Measurements from ENCODE around the gene TAS2R40. TPM values are rescaled to one million over a fixed set of nuclear protein-coding genes. Genes with fewer than 3 reads are reported as not detected.

TAS2R40 gene
- total and polyA plus RNA-seq, 11 donors: not detected

DNA sequence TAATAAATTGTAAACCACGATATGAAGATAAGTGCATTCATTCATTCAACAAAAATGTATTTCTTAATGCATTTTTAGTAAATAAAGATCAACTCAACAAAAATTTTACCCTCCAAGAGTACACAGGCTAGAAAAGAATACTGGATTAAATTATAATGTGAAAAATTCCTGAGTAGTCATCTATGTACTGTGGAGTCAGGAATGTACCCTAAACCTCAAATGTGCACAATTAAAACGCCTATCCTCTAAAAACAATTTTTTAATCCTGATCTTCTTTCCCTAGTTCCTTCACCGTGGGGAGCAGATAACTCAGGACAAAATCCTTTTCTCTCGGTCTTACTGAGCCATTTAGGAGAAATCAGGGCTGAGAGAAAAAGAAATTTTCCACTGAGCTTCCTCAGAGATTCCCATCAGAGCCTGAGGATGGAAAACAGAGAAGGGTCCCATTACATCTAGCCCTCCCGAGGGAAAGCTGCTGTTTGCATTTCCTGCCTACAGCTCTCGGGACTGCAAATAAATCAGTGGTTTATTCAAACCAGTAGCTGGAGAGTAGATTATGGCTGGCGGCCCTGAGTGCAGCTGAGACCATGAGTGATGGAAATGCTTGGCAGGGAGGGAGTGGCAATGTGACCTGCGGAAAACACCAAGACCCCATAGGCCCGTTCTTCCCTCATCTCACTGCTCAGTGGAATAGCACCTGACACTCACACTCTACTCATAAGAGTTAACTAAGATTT is 7.4 kb downstream of the TAS2R40 start:
- Histone ChIP-seq H3K4me1 (peaks cover 0 to 20% (median 0%) of the 10 kb centered on the region in 12 donors), H3K27ac (peak overlapping the region in 7 of 12 donors; percentile 9 to 72 (median 37)), H3K9me3 (peaks cover 0 to 10% (median 0%) of the 10 kb centered on the region in 12 donors), H3K27me3 (no peaks in the 10 kb centered on the region), H3K4me3 (no peak overlapping the region), H3K36me3 (no peaks in the 10 kb centered on the region)
- DNase-seq (peak in 3 of 5 donors; percentile 31 to 35 (median 32)), ATAC-seq (peak in 2 of 4 donors; percentile 16 to 53)
- intact Hi-C loops (cut with DNase I): no loop called here
- no peak for TF ChIP-seq POLR2A (IDR thresholded peaks at IDR 0.05)
- TF ChIP-seq, protein P1, sequence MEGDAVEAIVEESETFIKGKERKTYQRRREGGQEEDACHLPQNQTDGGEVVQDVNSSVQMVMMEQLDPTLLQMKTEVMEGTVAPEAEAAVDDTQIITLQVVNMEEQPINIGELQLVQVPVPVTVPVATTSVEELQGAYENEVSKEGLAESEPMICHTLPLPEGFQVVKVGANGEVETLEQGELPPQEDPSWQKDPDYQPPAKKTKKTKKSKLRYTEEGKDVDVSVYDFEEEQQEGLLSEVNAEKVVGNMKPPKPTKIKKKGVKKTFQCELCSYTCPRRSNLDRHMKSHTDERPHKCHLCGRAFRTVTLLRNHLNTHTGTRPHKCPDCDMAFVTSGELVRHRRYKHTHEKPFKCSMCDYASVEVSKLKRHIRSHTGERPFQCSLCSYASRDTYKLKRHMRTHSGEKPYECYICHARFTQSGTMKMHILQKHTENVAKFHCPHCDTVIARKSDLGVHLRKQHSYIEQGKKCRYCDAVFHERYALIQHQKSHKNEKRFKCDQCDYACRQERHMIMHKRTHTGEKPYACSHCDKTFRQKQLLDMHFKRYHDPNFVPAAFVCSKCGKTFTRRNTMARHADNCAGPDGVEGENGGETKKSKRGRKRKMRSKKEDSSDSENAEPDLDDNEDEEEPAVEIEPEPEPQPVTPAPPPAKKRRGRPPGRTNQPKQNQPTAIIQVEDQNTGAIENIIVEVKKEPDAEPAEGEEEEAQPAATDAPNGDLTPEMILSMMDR (IDR thresholded peaks at IDR 0.05): no peak
- WGBS, 4 donors: 39 to 47% (median 44%) methylated on average over 9 of the region's 9 CpGs

DNA sequence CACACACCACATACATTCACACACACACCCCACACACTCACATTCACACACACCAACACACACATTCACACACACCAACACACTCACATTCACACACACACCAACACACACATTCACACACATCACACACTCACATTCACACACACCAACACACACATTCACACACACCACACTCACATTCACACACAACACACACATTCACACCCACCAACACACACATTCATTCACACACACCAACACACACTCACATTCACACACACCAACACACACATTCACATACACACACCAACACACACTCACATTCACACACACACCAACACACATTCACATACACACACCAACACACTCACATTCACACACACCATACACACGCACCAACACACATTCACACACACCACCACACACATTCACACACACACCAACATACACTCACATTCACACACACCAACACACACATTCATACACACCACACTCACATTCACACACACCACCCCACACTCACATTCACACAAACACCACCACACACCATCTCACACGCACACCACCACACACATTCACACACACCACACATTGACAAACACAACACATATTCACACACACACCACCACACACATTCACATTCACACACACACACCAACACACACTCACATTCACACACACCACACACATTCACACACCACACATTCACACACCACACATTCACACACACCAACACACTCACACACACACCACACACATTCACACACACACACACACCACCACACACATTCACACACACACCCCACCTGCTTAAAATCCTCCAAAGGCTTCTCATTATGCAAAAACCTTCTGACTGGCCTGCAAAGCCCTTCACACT is 9.0 kb downstream of the TAS2R40 start:
- 93 to 97% (median 96%) methylated on average over 2 of the region's 2 CpGs for WGBS, 4 donors
- TF ChIP-seq, protein P1 (IDR thresholded peaks at IDR 0.05): no peak
- no peak for TF ChIP-seq POLR2A (IDR thresholded peaks at IDR 0.05)
- Histone ChIP-seq H3K9me3 (peaks cover 0 to 11% (median 0%) of the 10 kb centered on the region in 12 donors), H3K4me1 (peaks cover 0 to 28% (median 0%) of the 10 kb centered on the region in 12 donors), H3K36me3 (no peaks in the 10 kb centered on the region), H3K27me3 (no peaks in the 10 kb centered on the region), H3K4me3 (no peak overlapping the region), H3K27ac (no peak overlapping the region)
- ATAC-seq: no peak
- no peak for DNase-seq
- intact Hi-C loops (cut with DNase I): no loop called here

DNA sequence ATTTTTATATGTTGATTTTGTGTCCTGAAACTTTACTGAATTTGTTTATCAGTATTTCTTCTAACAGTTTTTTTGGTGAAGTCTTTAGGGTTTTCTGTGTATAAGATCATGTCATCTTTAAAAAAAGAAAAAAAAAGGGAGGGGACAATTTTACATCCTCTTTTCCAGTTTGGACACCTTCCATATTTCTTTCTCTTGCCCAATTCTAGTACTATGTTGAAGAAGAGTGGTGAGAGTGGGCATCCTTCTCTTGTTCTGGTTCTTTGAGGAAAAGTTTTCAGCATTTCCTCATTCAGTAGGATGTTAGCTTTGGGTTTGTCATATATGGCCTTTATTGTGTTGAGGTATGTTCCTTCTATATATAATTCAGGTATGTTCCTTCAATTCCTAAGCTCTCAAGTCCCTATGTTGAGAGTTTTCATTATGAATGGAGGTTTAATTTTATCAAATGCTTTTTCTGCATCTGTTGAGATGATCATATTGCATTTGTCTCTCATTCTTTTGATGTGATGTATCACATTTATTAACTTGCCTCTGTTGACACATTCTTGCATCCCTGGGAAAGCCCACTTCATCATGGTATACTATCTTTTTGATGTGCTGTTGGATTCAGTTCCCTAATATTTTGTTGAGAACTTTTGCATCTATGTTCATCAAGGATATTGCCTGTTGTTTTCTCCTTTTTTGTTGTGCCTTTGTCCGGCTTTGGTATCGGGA is 12.1 kb downstream of the TAS2R40 start:
- Histone ChIP-seq H3K4me1 (peaks cover 0 to 28% (median 0%) of the 10 kb centered on the region in 12 donors), H3K9me3 (peaks cover 0 to 29% (median 11%) of the 10 kb centered on the region in 12 donors), H3K4me3 (no peak overlapping the region), H3K27me3 (no peaks in the 10 kb centered on the region), H3K27ac (no peak overlapping the region), H3K36me3 (no peaks in the 10 kb centered on the region)
- TF ChIP-seq, protein P1 (IDR thresholded peaks at IDR 0.05): no peak
- TF ChIP-seq POLR2A (IDR thresholded peaks at IDR 0.05): no peak
- ATAC-seq (no peak), DNase-seq (no peak)
- 92 to 99% (median 98%) methylated on average over 2 of the region's 2 CpGs for WGBS, 4 donors
- intact Hi-C loops (cut with DNase I): no loop called here

All from heart left ventricle (tissue), 16 donors.